GM12891 (cell line): ENCODE data around the gene SLC25A21.

Experiments used
- POLR2A ChIP-seq: IDR thresholded peaks from 2 replicates; pipeline ENCODE4 v1.6.1; 2011; ENCODE audit warnings: low read depth, low read length, control low read depth
- POLR2AphosphoS5 ChIP-seq: IDR thresholded peaks from 2 replicates; pipeline ENCODE4 v1.6.1; 2011; ENCODE audit warnings: low read depth, low read length, control low read depth

GRCh38 chr14:36672095-36672494, 500.3 kb downstream of the SLC25A21 start:
- TF ChIP-seq POLR2A, result no peak
- no peak for TF ChIP-seq POLR2AphosphoS5
